ENCODE data around the gene ZBTB22.

Gene ZBTB22

GRCh38 chr6:33273924-33274902 lies 43.3 kb downstream of the ZBTB22 start:
- H3K4me3 ChIP-seq (ENCODE audit: low read depth in 1 of 2, low read length in 1 of 2): no peak overlapping the region
- H3K9me3 ChIP-seq: no peaks in the 10 kb centered on the region
- H3K27ac ChIP-seq: no peak overlapping the region
- peaks cover 12% of the 10 kb centered on the region for H3K36me3 ChIP-seq
- no peaks in the 10 kb centered on the region for H3K27me3 ChIP-seq
- peaks cover 48 to 52% of the 10 kb centered on the region in 2 experiments for H3K4me1 ChIP-seq (ENCODE audit: control insufficient read depth in 1 of 2, insufficient read depth in 1 of 2, low read depth in 1 of 2, low read length in 1 of 2)
- TF ChIP-seq CTCF (IDR thresholded peaks at IDR 0.05): no peak

DNA sequence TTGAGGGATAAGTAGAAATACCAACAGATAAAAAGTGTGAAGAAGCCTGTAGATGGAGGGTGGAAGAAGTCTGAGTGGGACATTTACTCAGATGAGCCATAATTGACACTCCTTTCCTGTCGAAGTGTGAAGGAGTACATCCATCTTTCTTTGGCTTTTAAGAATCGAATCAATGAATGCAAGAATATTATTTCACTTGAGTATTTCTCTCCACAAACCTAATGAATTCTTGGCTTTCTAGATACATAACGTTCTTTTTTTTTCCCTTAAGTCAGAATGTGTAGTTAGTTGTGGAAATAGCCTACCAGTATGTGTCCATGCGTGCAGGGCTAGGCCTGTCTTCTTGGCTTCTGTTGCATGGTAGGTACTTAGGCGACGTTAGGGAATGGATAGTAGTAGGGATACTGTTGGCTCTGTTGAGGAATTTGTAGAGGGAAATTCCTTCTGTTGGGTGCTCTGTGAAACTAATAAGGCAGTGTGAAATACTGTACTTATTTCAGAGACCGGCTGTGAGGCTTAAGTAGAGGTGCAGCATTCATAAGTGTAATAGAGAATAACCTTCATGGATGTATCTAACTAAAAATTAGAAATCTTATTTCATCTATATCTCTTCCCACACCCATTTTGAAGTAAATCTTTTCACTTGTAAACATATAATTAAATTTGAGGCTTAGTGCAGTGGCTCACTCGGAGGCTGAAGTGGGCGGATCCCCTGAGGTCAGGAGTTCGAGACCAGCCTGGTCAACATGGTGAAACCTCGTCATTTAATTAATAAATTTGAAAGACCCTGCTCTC lies 44.2 kb downstream of the ZBTB22 start:
- H3K27ac ChIP-seq: peak overlapping the region; percentile 96
- H3K9me3 ChIP-seq: no peaks in the 10 kb centered on the region
- no peak for TF ChIP-seq CTCF (IDR thresholded peaks at IDR 0.05)
- no peak overlapping the region for H3K4me3 ChIP-seq (ENCODE audit: low read depth in 1 of 2, low read length in 1 of 2)
- peaks cover 39 to 43% of the 10 kb centered on the region in 2 experiments for H3K4me1 ChIP-seq (ENCODE audit: control insufficient read depth in 1 of 2, insufficient read depth in 1 of 2, low read depth in 1 of 2, low read length in 1 of 2)
- H3K36me3 ChIP-seq: peaks cover 11% of the 10 kb centered on the region
- no peaks in the 10 kb centered on the region for H3K27me3 ChIP-seq

- TF ChIP-seq CTCF (IDR thresholded peaks at IDR 0.05): no peak
- H3K36me3 ChIP-seq: peaks cover 16% of the 10 kb centered on the region
- H3K9me3 ChIP-seq: no peaks in the 10 kb centered on the region
- no peaks in the 10 kb centered on the region for H3K27me3 ChIP-seq
- H3K4me1 ChIP-seq (ENCODE audit: control insufficient read depth in 1 of 2, insufficient read depth in 1 of 2, low read depth in 1 of 2, low read length in 1 of 2): peaks cover 31 to 35% of the 10 kb centered on the region in 2 experiments
- H3K27ac ChIP-seq: peak overlapping the region; percentile 96
- H3K4me3 ChIP-seq (ENCODE audit: low read depth in 1 of 2, low read length in 1 of 2): peak overlapping the region; percentile 73 to 87
Observed at GRCh38 chr6:33272275-33273128, 45.0 kb downstream of the ZBTB22 start.

- peaks cover 26 to 33% of the 10 kb centered on the region in 2 experiments for H3K4me1 ChIP-seq (ENCODE audit: control insufficient read depth in 1 of 2, insufficient read depth in 1 of 2, low read depth in 1 of 2, low read length in 1 of 2)
- TF ChIP-seq CTCF (IDR thresholded peaks at IDR 0.05): peak; percentile 38
- peaks cover 24% of the 10 kb centered on the region for H3K36me3 ChIP-seq
- no peaks in the 10 kb centered on the region for H3K27me3 ChIP-seq
- H3K4me3 ChIP-seq (ENCODE audit: low read depth in 1 of 2, low read length in 1 of 2): peak within 1 kb of the TSS; percentile 73 to 87
- H3K9me3 ChIP-seq: no peaks in the 10 kb centered on the region
- H3K27ac ChIP-seq: peak within 1 kb of the TSS; percentile 96
Observed at GRCh38 chr6:33271468-33272274, 45.9 kb downstream of the ZBTB22 start, which contains the start of the genes RPS18 and VPS52. TSS of gene RPS18 (plus strand) at chr6:33272075. CDS start at chr6:33272120, 45 bp downstream. TSS of gene VPS52 (minus strand) at chr6:33271876. CDS start at chr6:33271675, 201 bp downstream.
